Measurements from ENCODE around the gene CYP19A1.
A peak's percentile ranks its signal among the peaks of the same experiment; 100 is the strongest.
"Not testable (repeated sequence)": the region's sequence is repeated elsewhere in the genome, so short reads cannot be mapped to it uniquely, and the experiment has no call there.

CYP19A1 gene

DNA sequence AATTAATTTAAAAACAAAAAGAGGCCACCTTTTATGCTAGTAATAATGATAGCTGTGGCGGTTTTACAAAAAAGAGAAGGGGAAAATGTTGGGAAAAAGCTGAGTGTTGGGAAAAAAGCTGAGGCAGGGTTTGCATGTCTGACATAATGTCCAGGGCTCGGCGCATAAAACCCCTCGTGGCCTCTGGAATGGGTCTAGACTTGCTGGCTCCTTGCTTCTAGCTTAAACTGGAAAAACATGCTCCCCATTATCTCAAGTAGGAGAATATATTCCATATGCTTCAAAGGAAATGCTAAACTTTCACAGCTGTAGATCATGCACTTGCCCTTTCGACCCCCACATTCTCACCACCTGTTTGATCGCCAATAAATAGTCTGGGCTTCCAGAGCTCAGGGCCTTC is 53.0 kb downstream of the CYP19A1 start:
- Histone ChIP-seq H3K4me1 (ENCODE audit: insufficient read depth, poor library complexity, severe bottlenecking) (no peaks in the 10 kb centered on the region), H3K9me3 (ENCODE audit: severe bottlenecking) (no peaks in the 10 kb centered on the region), H3K4me3 (ENCODE audit: severe bottlenecking) (no peak overlapping the region), H3K27me3 (ENCODE audit: insufficient read depth, poor library complexity, severe bottlenecking) (no peaks in the 10 kb centered on the region), H3K36me3 (ENCODE audit: low read depth) (no peaks in the 10 kb centered on the region), H3K27ac (ENCODE audit: poor library complexity, severe bottlenecking) (no peak overlapping the region)
- DNase-seq (ENCODE audit: low spot score) (no peak), ATAC-seq (ENCODE audit: low read depth) (no peak)
- TF ChIP-seq, protein P1, sequence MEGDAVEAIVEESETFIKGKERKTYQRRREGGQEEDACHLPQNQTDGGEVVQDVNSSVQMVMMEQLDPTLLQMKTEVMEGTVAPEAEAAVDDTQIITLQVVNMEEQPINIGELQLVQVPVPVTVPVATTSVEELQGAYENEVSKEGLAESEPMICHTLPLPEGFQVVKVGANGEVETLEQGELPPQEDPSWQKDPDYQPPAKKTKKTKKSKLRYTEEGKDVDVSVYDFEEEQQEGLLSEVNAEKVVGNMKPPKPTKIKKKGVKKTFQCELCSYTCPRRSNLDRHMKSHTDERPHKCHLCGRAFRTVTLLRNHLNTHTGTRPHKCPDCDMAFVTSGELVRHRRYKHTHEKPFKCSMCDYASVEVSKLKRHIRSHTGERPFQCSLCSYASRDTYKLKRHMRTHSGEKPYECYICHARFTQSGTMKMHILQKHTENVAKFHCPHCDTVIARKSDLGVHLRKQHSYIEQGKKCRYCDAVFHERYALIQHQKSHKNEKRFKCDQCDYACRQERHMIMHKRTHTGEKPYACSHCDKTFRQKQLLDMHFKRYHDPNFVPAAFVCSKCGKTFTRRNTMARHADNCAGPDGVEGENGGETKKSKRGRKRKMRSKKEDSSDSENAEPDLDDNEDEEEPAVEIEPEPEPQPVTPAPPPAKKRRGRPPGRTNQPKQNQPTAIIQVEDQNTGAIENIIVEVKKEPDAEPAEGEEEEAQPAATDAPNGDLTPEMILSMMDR (IDR thresholded peaks at IDR 0.05; ENCODE audit: poor library complexity, severe bottlenecking) = no peak

- ATAC-seq (ENCODE audit: low read depth) (no peak), DNase-seq (ENCODE audit: low spot score) (no peak)
- H3K27ac ChIP-seq (ENCODE audit: poor library complexity, severe bottlenecking) = no peak overlapping the region
- no peaks in the 10 kb centered on the region for H3K27me3 ChIP-seq (ENCODE audit: insufficient read depth, poor library complexity, severe bottlenecking)
- TF ChIP-seq, protein P1 (IDR thresholded peaks at IDR 0.05; ENCODE audit: poor library complexity, severe bottlenecking) = no peak
- H3K36me3 ChIP-seq (ENCODE audit: low read depth) = no peaks in the 10 kb centered on the region
- H3K4me1 ChIP-seq (ENCODE audit: insufficient read depth, poor library complexity, severe bottlenecking) = no peaks in the 10 kb centered on the region
- no peaks in the 10 kb centered on the region for H3K9me3 ChIP-seq (ENCODE audit: severe bottlenecking)
- no peak overlapping the region for H3K4me3 ChIP-seq (ENCODE audit: severe bottlenecking)
Observed at GRCh38 chr15:51284871-51285270, 53.5 kb downstream of the CYP19A1 start.

- TF ChIP-seq, protein P1 (IDR thresholded peaks at IDR 0.05; ENCODE audit: poor library complexity, severe bottlenecking) = peak; percentile 14
- ATAC-seq (ENCODE audit: low read depth) (no peak), DNase-seq (ENCODE audit: low spot score) (no peak)
- H3K4me1 ChIP-seq (ENCODE audit: insufficient read depth, poor library complexity, severe bottlenecking) = no peaks in the 10 kb centered on the region
- H3K9me3 ChIP-seq (ENCODE audit: severe bottlenecking) = no peaks in the 10 kb centered on the region
- H3K27me3 ChIP-seq (ENCODE audit: insufficient read depth, poor library complexity, severe bottlenecking) = peaks cover 12% of the 10 kb centered on the region
- no peak overlapping the region for H3K27ac ChIP-seq (ENCODE audit: poor library complexity, severe bottlenecking)
- H3K4me3 ChIP-seq (ENCODE audit: severe bottlenecking) = no peak overlapping the region
- no peaks in the 10 kb centered on the region for H3K36me3 ChIP-seq (ENCODE audit: low read depth)
Observed at GRCh38 chr15:51283026-51283425, 55.4 kb downstream of the CYP19A1 start.

GRCh38 chr15:51282241-51282640 is 56.2 kb downstream of the CYP19A1 start:
- not testable (repeated sequence) for H3K27ac ChIP-seq (ENCODE audit: poor library complexity, severe bottlenecking); DNase-seq (ENCODE audit: low spot score); H3K9me3 ChIP-seq (ENCODE audit: severe bottlenecking); H3K36me3 ChIP-seq (ENCODE audit: low read depth); H3K4me1 ChIP-seq (ENCODE audit: insufficient read depth, poor library complexity, severe bottlenecking); H3K4me3 ChIP-seq (ENCODE audit: severe bottlenecking); ATAC-seq (ENCODE audit: low read depth)
- H3K27me3 ChIP-seq (ENCODE audit: insufficient read depth, poor library complexity, severe bottlenecking) = peaks cover 18% of the 10 kb centered on the region

GRCh38 chr15:51281368-51281967 is 56.9 kb downstream of the CYP19A1 start:
- TF ChIP-seq, protein P1 (IDR thresholded peaks at IDR 0.05; ENCODE audit: poor library complexity, severe bottlenecking) = peak; percentile 81
- Histone ChIP-seq H3K36me3 (ENCODE audit: low read depth) (no peaks in the 10 kb centered on the region), H3K4me3 (ENCODE audit: severe bottlenecking) (no peak overlapping the region), H3K27ac (ENCODE audit: poor library complexity, severe bottlenecking) (no peak overlapping the region), H3K4me1 (ENCODE audit: insufficient read depth, poor library complexity, severe bottlenecking) (no peaks in the 10 kb centered on the region), H3K27me3 (ENCODE audit: insufficient read depth, poor library complexity, severe bottlenecking) (peaks cover 25% of the 10 kb centered on the region), H3K9me3 (ENCODE audit: severe bottlenecking) (no peaks in the 10 kb centered on the region)
- DNase-seq (ENCODE audit: low spot score) (no peak), ATAC-seq (ENCODE audit: low read depth) (peak; percentile 86)

Data from RWPE2 (cell line).